Heart left ventricle (tissue), 13 donors: ENCODE results near the gene SEMA4G.

ENCODE experiments used
- CTCF ChIP-seq, 12 donors: fragments of 200-600 bp; sonication (generic) in 4 of 12; IDR thresholded peaks; one replicate each; pipeline versions ENCODE4 v1.5.0 to v1.8.0; 2018 to 2022; ENCODE audit warnings: antibody characterized with exemption in 12 of 12, mild to moderate bottlenecking in 5 of 12
- POLR2A ChIP-seq, 2 donors: fragments of 450-650 bp; IDR thresholded peaks; one replicate each; pipeline ENCODE4 v1.6.1; 2017; ENCODE audit warnings: antibody characterized with exemption in 2 of 2, mild to moderate bottlenecking in 2 of 2, moderate library complexity in 2 of 2
- donor health status: ischemic (EF 13 %, LVEDD 7.1; RV severe dilation, severe dysfunction).
- donor health status: DM: no; HTN: yes; CAD: no.
- donor health status: DM: no; HTN: no; CAD: no.
- donor health status: ischemic (EF 25% LVEDD 6.9; RV normal size, moderate dysfunction).
- donor health status: ischemic (EF 25% LVEDD 5.7; RV mildly dilated, moderate dysfunction).
- donor health status: ischemic (EF 35%, LVEDD 5.7; RV mildly dilated, moderate dysfunction).
- donor health status: nonischemic (EF 11% LVEDD 7.7; RV severe dilation, severe dysfunction).
- donor health status: DM: yes; HTN: yes; CAD: no.
- donor health status: PGD.
- donor health status: ischemic (EF 29% LVEDD 5.4; RV normal size, mild dysfunction).
- donor health status: nonischemic (EF 23%, LVEDD 6.1; RV moderate dilation, normal function).

- no peak for TF ChIP-seq POLR2A (IDR thresholded peaks at IDR 0.05)
- TF ChIP-seq CTCF (IDR thresholded peaks at IDR 0.05), result no peak
Measured at GRCh38 chr10:100978901-100979195, 9.5 kb downstream of the SEMA4G start.
